Peyer's patch (tissue), 4 donors: Measurements from ENCODE around the gene THSD7A. TPM values are rescaled to one million over a fixed set of nuclear protein-coding genes. Genes with fewer than 3 reads are reported as not detected.

ENCODE experiments used
- DNase-seq, 3 donors: peaks; one replicate each; pipeline ENCODE4 v3.0.0-alpha.2; 2017 to 2019
- H3K27ac ChIP-seq, 4 donors: fragments of 200-600 bp; sonication (generic); one replicate each; pipeline ENCODE4 v1.5.1; 2016 to 2019
- H3K27me3 ChIP-seq, 2 donors: fragments of 200-600 bp; sonication (generic); one replicate each; pipeline ENCODE4 v1.5.1; 2019
- H3K36me3 ChIP-seq, 3 donors: fragments of 200-600 bp; sonication (generic); one replicate each; pipeline ENCODE4 v1.5.1; 2016 to 2019
- H3K4me1 ChIP-seq, 4 donors: fragments of 200-600 bp; sonication (generic); one replicate each; pipeline ENCODE4 v1.5.1; 2016 to 2019
- H3K4me3 ChIP-seq, 4 donors: fragments of 200-600 bp; sonication (generic); 1 replicate in 3 of 4; 2 replicates in 1 of 4; pipeline ENCODE4 v1.5.1; 2016 to 2019; ENCODE audit warnings: mild to moderate bottlenecking in 1 of 4
- H3K9me3 ChIP-seq, 4 donors: fragments of 200-600 bp; sonication (generic); one replicate each; pipeline ENCODE4 v1.5.1; 2016 to 2019; ENCODE audit warnings: mild to moderate bottlenecking in 1 of 4
- CTCF ChIP-seq, 6 experiments: fragments of 450-650 bp in 4 of 6; fragments of 200-600 bp in 2 of 6; sonication (generic) in 1 of 6; IDR thresholded peaks; one replicate each; pipeline ENCODE4 v1.5.1; 2017 to 2019; ENCODE audit warnings: antibody characterized with exemption in 6 of 6, mild to moderate bottlenecking in 3 of 6, moderate library complexity in 1 of 6
- POLR2A ChIP-seq, 2 donors: fragments of 450-650 bp; IDR thresholded peaks; one replicate each; pipeline ENCODE4 v1.5.1; 2017; ENCODE audit warnings: antibody characterized with exemption in 2 of 2, mild to moderate bottlenecking in 2 of 2, moderate library complexity in 2 of 2
- total RNA-seq, 4 donors: library from RNA; depleted of rRNA; stranded (reverse); fragments of >200 nt; gene quantifications; one replicate each; pipeline ENCODE4 v1.1.0, GENCODE V29; 2016

The THSD7A gene
- total RNA-seq, 4 donors from 2014 or later, result 0.53 to 4.1 (median 2.1) TPM

- TF ChIP-seq CTCF (IDR thresholded peaks at IDR 0.05), result no peak
- TF ChIP-seq POLR2A (IDR thresholded peaks at IDR 0.05), result no peak
- Histone ChIP-seq H3K4me1 (no peaks in the 10 kb centered on the region), H3K36me3 (no peaks in the 10 kb centered on the region), H3K9me3 (no peaks in the 10 kb centered on the region), H3K27ac (no peak overlapping the region), H3K4me3 (no peak overlapping the region), H3K27me3 (no peaks in the 10 kb centered on the region)
- DNase-seq, result no peak
These were observed 142.9 kb downstream of the THSD7A start for GRCh38 chr7:11689096-11689495.

DNA sequence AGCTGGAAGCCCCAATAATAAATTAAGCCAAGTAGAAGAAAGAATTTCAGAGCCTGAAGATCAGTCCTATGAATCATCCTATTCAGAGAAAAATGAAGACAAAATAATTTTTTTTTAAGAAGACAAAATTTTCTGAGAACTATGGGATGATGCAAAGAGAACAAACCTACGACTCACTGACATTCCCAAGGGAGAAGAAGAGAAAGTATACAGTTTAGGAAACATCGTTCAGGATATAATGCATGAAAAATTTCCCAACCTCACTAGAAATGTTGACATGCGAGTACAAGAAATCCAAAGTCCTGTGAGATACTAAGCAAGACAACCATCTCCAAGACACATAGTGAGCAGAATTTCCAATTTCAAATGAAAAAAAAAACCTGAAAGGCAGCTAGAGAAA, 150.5 kb downstream of the THSD7A start:
- no peaks in the 10 kb centered on the region for H3K27me3 ChIP-seq
- no peak for TF ChIP-seq CTCF (IDR thresholded peaks at IDR 0.05)
- no peak for TF ChIP-seq POLR2A (IDR thresholded peaks at IDR 0.05)
- no peak overlapping the region for H3K27ac ChIP-seq
- H3K36me3 ChIP-seq, result no peaks in the 10 kb centered on the region
- peaks cover 0 to 5% (median 0%) of the 10 kb centered on the region in 4 donors for H3K9me3 ChIP-seq
- no peaks in the 10 kb centered on the region for H3K4me1 ChIP-seq
- H3K4me3 ChIP-seq, result no peak overlapping the region
- DNase-seq, result no peak

- H3K27ac ChIP-seq, result no peak overlapping the region
- no peak for TF ChIP-seq POLR2A (IDR thresholded peaks at IDR 0.05)
- TF ChIP-seq CTCF (IDR thresholded peaks at IDR 0.05), result no peak
- H3K27me3 ChIP-seq, result no peaks in the 10 kb centered on the region
- no peaks in the 10 kb centered on the region for H3K4me1 ChIP-seq
- no peaks in the 10 kb centered on the region for H3K36me3 ChIP-seq
- no peak for DNase-seq
- H3K4me3 ChIP-seq, result no peak overlapping the region
- peaks cover 0 to 5% (median 0%) of the 10 kb centered on the region in 4 donors for H3K9me3 ChIP-seq
These were observed 156.8 kb downstream of the THSD7A start for GRCh38 chr7:11675163-11675562.

- Histone ChIP-seq H3K27me3 (no peaks in the 10 kb centered on the region), H3K27ac (no peak overlapping the region), H3K4me3 (no peak overlapping the region), H3K36me3 (no peaks in the 10 kb centered on the region), H3K9me3 (no peaks in the 10 kb centered on the region), H3K4me1 (no peaks in the 10 kb centered on the region)
- DNase-seq, result no peak
- TF ChIP-seq CTCF (IDR thresholded peaks at IDR 0.05), result no peak
These were observed 163.3 kb downstream of the THSD7A start for GRCh38 chr7:11668727-11669126.

GRCh38 chr7:11667810-11668185, 164.2 kb downstream of the THSD7A start:
- TF ChIP-seq CTCF (IDR thresholded peaks at IDR 0.05), result no peak
- no peak for TF ChIP-seq POLR2A (IDR thresholded peaks at IDR 0.05)
- no peaks in the 10 kb centered on the region for H3K27me3 ChIP-seq
- H3K36me3 ChIP-seq, result no peaks in the 10 kb centered on the region
- no peak overlapping the region for H3K27ac ChIP-seq
- no peak for DNase-seq
- H3K4me3 ChIP-seq, result no peak overlapping the region
- no peaks in the 10 kb centered on the region for H3K4me1 ChIP-seq
- H3K9me3 ChIP-seq, result no peaks in the 10 kb centered on the region
